Stimulated activated CD8-positive, alpha-beta memory T cell treated with anti-CD3 and anti-CD28 coated beads, Interleukin-4, amount 100 ng/mL, for 24 hours (primary cell): ENCODE results near the gene SOX8.
"Not testable (repeated sequence)": the region's sequence is repeated elsewhere in the genome, so short reads cannot be mapped to it uniquely, and the experiment has no call there.

ENCODE experiments used
- DNase-seq: peaks from one replicate; pipeline ENCODE4 v3.0.0-alpha.2; 2020; ENCODE audit warnings: low read depth

Gene SOX8

DNA sequence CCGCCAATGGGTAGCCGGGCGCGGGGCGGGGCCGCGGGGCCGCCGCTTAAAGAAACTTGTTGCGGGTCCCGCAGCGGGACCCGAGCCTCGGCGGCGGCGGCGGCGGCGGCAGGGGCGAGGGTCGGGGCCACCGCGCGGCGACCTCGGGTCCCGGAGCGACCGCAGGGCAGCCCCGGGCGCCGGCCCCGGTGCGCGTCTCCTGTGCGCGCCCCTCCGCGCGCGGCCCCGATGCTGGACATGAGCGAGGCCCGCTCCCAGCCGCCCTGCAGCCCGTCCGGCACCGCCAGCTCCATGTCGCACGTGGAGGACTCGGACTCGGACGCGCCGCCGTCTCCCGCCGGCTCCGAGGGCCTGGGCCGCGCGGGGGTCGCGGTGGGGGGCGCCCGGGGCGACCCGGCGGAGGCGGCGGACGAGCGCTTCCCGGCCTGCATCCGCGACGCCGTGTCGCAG, at the start of gene SOX8:
Gene SOX8 (plus strand): TSS at position 76 of the 450 bp plus-strand sequence. CDS start 153 bp downstream, at position 229.
- no peak for DNase-seq

DNA sequence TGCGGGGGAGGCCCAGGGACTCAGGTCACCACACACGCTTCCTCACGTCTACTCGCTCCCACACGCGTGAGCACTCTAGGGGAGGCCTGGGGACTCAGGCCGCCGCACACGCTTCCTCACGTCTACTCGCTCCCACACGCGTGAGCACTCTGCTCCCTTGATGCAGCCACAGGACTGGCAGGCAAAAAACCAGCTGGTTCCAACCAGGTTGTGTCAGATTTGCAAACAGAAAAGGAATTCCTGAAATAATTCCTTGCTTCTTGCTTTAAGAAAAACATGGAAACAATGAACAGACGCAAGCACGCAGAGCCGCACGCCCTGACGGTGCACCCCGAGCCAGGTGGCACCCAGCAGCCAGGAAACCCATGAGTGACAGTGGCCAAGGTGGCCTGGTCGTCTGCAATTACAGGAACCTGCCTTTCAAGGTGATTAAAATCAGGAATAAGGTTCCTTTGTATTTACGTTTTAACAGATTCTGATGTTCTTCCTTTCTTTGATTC, 48.7 kb upstream of the SOX8 start:
- no peak for DNase-seq

DNA sequence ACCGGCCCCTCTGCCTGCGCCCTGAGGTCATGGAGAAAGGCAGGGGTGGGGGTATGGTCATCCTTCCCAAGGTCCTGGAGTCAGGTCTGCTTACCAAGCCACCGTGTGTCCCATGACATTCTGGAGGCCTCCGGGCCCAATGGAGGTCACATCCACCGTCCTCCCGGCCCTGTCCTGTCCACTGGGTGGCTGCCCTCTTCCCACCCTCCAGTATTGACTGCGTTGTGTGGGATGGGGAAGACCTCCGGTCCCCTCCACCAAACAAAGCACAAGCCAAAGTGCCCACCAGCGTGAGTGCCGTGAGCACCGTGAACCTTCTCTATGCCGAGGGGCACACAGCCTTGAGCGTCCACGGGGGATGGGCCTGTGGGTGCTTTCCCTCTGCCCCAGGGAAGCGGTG, 48.0 kb upstream of the SOX8 start:
- DNase-seq: no peak

DNA sequence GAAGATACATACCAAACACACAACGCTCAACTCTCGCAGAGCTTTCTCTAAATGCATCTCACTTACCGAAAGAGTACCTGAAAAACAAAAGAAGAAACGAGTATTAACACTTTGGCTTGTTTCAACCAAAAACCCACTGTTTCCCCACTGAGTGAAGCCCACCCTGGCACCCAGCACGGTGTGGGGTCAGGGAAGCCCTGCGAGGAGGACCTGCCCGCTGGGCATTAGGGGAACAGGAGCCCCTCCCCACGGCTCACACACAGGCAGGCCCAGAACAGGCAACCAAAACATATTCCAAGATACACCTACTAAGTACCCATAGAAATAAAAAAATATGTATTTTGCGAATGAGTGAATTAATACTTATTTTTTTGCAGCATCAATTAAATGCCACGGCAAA, 47.4 kb upstream of the SOX8 start:
- DNase-seq: no peak

DNA sequence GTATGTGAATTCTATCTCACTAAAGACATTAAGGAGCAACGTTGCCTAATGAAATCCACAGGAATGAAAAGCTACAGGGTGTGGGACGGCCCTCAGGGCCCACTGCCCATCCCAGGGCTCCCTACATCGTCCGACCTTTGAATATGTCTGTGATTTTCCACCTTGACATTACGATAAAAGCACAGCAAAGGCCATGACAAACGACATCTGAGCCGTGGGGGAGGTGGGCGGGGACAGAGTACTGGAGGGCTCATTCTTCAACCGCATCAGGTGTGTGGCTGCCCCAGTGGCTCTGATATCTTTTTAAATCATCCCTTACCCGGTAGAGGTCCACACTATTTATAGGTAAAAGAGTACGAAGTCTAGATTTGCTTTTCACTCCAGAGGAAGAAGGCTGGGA, 45.9 kb upstream of the SOX8 start:
- no peak for DNase-seq

DNA sequence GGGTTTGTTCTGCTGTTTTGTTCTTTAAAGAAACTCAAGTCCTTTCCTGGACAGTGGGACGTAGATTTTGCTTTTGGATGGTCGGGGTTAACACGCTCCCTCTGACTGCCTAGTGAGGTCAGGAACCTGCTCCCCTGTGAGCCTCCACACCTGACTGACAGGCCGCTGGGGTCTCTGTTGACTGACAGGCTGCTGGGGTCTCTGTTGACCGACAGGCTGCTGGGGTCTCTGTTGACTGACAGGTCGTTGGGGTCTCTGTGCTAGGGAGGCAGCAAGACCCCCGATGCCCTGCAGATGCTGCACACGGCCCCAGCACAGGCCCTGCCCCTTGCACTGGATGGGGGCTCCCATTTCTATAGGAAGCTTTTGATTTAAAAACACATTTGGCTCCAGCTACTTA, 44.3 kb upstream of the SOX8 start:
- DNase-seq: no peak

DNA sequence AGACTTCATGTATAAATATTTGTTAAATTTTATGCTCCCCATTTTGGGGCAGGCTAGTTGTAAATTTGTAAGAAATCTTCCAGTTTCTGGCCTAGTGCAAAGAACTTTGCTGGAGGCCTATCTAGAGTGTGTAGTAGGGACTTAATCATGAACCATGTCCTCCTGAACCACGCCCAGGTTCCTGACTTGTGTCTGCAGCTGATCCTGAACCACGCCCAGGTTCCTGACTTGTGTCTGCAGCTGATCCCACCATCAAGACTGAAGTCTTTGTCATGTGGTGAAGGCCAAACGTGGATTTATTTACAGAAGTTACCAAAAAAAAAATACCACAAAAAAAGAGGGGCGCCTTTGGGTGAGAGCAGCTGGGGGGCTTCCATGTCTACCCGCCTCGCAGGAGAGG, 43.8 kb upstream of the SOX8 start:
- no peak for DNase-seq

DNA sequence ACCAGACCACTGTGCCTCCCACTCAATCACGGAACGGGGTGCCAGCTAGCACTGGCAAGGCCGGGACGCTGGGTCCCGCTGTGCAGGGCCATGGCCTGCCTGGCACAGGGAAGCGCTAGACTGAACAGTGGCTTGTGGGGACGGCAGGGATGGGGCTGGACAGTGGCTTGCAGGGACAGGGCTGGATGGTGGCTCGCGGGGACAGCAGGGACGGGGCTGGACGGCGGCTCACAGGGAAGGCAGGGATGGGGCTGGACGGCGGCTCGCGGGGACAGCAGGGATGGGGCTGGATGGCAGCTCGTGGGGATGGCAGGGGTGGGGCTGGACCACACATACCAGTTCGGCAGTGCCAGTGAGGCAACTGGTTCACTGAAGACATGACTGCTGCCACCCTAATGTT, 43.4 kb upstream of the SOX8 start:
- no peak for DNase-seq

DNA sequence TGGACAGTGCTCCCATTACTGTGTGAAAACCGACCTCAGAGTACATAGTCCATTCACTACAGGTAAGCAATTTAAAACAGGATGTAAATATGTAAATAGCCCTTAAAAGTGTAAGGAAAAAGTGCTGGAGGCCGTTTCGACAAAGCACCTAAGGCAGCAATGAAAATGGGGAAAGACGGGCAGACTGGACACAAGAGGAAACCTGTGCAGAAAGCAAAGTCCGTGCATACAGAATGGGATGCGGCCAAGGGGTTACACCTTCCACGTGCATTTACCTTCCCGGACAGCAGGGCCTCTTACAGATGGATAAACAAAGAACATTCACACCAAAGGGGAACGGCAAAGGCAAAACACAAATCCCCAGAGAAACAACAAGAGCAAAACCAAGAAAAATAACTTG, 42.8 kb upstream of the SOX8 start:
- DNase-seq: no peak

DNA sequence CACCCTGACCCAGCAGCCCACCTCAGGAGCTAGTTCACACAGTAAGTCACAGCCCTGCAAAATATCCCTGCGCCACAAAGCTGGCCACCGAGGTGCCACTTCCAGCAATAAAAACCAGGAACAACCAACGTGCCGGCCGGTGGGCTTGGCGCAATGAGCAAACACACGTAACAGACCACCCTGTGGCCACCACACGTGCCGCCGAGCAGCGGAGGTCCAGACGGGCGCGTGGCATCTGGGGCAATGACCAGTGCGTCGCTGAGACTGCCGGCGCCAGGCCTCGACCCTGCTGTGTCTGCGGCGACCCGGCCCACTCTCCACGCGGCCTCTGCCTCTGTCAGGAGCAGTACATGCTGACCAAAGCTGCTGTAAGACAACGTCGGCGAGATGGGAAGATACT, 42.3 kb upstream of the SOX8 start:
- DNase-seq: no peak

DNA sequence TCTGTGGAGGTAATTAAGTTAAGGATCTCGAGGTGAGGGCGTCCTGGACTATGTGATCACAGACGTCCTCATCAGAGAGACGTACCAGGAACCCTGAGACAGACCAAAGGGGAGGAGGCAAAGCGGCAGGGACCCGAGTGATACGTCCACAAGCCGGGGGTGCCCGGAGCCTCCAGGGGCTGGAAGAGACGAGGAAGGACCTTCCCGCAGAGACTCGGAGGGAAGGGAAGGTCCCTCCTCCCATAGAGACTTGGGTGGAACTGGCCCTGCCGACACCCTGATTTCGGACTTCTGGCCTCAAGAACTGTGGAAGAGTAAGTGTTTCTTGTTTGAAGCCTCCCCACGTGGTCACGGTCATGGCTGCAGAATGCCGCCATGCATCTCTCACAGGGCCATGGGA, 41.6 kb upstream of the SOX8 start:
- no peak for DNase-seq

DNA sequence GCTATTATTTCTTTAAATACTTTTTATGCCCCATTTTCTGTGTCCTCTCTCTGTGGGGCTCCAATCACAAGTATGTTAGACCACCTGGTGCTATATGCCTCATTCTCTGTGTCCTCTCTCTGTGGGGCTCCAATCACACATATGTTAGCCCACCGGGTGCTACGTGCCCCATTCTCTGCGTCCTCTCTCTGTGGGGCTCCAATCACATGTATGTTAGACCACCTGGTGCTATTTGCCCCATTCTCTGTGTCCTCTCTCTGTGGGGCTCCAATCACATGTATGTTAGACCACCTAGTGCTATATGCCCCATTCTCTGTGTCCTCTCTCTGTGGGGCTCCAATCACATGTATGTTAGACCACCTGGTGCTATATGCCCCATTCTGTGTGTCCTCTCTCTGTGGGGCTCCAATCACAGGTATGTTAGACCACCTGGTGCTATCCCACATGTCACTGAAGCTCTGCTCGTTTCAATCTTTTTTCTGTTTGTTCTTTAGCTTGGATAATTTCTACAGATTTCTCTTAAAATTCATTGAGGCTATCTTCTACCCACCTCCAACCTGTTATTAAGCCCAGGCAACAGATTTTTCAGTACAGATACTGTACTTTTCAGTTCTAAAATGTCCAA, 39.0 kb upstream of the SOX8 start:
- DNase-seq: no peak

DNA sequence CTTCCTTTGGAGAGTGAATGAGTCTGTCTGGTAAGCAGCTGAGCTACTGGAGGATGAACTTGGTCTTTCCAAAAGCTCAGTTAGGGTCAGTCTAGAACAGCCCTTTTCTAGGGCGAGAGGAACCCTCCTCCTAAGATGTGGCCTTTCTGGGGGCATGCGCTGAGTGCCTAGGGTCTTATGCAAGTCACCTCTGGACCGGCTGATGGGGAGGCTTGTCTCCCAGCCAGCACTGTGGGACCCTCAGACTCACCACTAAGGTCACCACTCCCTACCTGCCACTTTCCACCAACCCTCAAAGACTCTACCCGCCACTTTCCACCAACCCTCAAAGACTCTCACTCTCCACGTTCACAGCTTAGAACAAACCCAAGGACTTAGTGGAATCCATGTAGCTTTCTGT, 37.6 kb upstream of the SOX8 start:
- DNase-seq: no peak

DNA sequence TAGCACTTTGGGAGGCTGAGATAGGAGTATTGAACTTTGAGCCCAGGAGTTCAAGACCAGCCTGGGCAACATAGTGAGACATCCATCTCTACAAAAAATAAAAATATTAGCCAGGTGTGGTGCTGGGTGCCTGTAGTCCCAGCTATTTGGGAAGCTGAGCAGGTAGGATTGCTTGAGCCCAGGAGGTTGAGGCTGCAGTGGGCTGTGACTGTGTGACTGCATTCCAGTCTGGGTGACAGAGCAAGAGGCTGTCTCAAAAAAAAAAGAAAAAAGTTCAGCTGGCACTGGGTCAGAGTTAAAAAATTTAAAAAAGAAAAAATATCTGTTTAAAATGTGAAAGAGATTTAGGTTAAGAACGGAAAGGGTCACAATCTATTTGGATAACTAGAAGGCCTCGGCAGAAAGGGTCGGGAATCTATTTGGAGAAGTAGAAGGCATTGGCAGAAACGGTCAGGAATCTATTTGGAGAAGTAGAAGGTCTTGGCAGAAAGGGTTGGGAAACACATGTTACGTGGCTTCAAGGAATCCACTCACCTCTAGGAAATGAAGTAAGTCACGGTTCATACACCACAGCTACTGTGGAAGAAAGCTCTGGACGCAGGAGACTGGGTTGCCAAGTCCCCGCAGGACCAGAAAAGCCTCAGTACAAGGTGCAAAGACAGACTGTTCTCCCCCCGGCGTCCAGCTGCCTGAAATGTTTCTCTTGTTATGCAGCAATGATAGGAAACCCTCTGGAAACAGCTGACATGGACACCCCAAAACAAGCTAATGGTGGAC, 36.1 kb upstream of the SOX8 start:
- no peak for DNase-seq

DNA sequence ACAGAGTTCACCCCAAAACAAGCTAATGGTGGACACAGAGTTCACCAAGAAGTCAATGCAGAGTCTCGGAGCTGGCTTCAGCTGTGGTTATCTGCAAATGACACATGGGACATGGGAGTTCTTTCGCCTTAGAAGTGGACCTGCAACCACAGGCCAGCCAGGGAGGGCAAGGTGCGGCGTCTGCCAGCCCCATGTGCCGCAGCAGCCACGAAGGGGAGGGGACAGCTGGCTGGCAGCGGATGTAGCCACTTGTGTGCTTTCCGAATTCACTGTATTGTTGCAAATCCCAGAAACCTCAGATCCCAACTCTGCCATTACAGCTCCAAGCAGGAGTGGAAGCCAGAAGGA, 35.5 kb upstream of the SOX8 start:
- DNase-seq: no peak

DNA sequence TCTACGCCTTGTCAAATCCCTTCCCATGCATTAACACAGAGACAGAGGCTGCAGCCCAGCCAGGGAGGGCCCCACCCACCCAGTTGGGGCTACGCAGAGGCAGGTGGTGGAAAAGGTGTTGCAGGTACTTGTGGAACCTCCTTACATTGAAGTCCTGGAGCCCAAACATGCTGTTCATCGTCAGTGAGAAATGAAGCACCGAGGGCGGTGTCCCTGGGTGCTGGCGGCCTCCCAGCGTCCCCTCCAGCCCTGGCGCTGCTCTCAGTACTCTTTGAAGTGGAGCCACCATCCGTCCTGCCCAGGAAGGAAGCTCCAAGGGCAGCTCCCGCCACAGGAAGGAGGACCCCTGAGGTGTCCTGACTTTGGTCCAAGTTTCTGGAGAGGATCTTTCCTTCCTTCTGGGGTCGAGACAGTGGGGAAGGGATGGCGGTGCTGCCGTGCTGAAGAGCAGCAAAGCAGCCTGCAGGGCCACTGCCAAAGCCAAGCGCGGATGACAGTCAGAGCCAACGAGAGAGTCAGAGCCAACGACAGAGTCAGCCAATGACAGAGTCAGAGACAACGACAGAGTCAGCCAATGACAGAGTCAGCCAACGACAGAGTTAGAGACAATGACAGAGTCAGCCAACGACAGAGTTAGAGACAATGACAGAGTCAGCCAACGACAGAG, 34.2 kb upstream of the SOX8 start:
- no peak for DNase-seq

DNA sequence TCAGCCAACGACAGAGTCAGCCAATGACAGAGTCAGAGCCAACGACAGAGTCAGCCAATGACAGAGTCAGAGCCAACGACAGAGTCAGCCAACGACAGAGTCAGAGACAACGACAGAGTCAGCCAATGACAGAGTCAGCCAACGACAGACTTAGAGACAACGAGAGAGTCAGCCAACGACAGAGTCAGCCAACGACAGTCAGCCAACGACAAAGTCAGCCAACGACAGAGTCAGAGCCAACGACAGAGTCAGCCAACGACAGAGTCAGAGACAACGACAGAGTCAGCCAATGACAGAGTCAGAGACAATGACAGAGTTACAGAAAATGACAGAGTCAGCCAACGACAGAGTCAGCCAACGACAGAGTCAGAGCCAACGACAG, 33.7 kb upstream of the SOX8 start:
- not testable (repeated sequence) for DNase-seq

DNA sequence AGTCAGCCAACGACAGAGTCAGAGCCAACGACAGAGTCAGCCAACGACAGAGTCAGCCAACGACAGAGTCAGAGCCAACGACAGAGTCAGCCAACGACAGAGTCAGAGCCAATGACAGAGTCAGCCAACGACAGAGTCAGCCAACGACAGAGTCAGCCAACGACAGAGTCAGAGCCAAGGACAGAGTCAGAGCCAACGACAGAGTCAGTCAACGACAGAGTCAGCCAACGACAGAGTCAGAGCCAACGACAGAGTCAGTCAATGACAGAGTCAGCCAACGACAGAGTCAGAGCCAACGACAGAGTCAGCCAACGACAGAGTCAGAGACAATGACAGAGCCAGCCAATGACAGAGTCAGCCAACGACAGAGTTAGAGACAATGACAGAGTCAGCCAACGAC, 32.8 kb upstream of the SOX8 start:
- not testable (repeated sequence) for DNase-seq

DNA sequence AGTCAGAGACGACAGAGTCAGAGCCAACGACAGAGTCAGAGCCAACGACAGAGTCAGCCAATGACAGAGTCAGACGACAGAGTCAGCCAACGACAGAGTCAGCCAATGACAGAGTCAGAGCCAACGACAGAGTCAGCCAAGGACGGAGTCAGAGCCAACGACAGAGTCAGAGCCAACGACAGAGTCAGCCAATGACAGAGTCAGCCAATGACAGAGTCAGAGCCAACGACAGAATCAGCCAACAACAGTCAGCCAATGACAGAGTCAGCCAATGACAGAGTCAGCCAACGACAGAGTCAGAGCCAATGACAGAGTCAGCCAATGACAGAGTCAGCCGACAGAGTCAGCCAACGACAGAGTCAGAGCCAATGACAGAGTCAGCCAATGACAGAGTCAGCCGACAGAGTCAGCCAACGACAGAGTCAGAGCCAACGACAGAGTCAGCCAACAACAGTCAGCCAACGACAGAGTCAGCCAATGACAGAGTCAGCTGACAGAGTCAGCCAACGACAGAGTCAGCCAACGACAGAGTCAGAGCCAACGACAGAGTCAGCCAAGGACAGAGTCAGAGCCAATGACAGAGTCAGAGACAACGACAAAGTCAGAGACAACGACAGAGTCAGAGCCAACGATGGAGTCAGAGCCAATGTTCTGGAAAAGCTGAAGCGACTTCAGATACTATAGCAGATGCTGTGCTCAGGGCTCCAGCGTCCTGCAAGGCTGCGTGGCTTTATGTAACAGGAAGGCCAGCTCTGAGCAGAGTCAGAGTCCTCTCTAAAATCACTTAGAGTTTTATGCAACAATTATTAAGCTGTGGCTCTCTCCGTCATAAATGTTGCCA, 30.6 kb upstream of the SOX8 start:
- DNase-seq: not testable (repeated sequence)

DNA sequence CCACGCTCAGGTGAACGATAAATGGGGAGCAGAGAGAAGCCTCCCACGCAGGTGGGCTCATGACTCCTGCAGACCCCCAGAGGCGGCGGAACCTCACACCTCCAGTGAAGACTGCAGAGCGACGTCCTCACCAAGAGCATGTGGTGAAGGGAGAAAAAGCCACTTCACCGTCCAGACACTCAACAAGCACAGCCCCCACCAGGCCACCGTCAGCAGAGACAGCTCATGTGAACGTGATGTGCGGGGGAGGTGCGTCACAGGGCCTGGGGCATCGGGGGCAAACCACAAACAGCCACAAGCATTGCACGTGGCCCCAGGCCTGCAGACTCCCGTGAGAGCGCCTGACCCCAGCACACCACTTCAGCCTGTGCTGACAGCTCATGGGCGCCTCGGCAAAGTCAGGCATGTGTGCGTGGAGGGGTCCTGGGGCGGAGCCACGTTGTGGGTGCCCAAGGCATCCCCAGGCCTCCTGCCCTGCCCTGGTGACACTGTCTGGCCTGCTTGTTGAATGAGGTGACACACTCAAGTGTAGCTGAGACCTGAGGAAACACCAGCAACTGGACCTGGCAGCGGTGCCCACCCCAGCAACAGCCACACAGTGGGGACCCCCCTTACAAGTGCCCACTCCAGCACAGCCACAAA, 29.8 kb upstream of the SOX8 start:
- no peak for DNase-seq

DNA sequence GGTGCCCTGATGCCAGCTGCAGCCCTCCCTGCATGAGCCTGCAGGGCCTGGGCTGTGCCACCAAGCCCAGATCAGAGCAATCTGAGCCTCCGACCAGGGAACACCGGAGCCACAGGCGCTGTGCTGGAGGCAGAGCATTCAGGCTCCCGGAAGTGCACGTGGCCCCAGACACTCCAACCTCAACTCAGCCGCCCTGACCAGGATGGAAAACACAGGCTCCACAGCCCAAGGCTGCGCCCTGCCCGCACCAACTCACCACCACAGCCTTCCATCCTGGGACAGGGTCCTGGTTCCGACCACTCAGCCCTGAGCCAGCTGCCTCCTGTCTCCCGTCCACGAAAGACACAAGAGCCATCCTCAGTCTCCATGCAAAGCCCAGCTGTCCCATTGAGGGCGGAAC, 29.2 kb upstream of the SOX8 start:
- no peak for DNase-seq

DNA sequence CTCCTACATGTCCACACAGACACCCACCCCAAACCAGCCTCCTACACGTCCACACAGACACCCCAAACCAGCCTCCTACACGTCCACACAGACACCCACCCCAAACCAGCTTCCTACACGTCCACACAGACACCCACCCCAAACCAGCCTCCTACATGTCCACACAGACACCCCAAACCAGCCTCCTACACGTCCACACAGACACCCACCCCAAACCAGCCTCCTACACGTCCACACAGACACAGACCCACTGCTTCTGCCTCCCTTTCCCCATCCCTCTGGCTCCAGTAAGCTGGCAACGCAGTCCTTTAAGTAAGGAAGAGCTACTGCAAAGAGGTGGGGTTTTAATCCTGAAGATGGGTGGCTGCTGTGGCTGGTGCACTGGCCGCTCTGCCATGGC, 27.8 kb upstream of the SOX8 start:
- not testable (repeated sequence) for DNase-seq
